GM19193 (cell line): Measurements from ENCODE around the gene NUBP2.

Source experiments
- POLR2A ChIP-seq: IDR thresholded peaks from 4 replicates; pipeline ENCODE4 v1.6.1; 2011; ENCODE audit not compliant: insufficient read depth, insufficient read length; ENCODE audit errors: extremely low read depth

Gene NUBP2

DNA sequence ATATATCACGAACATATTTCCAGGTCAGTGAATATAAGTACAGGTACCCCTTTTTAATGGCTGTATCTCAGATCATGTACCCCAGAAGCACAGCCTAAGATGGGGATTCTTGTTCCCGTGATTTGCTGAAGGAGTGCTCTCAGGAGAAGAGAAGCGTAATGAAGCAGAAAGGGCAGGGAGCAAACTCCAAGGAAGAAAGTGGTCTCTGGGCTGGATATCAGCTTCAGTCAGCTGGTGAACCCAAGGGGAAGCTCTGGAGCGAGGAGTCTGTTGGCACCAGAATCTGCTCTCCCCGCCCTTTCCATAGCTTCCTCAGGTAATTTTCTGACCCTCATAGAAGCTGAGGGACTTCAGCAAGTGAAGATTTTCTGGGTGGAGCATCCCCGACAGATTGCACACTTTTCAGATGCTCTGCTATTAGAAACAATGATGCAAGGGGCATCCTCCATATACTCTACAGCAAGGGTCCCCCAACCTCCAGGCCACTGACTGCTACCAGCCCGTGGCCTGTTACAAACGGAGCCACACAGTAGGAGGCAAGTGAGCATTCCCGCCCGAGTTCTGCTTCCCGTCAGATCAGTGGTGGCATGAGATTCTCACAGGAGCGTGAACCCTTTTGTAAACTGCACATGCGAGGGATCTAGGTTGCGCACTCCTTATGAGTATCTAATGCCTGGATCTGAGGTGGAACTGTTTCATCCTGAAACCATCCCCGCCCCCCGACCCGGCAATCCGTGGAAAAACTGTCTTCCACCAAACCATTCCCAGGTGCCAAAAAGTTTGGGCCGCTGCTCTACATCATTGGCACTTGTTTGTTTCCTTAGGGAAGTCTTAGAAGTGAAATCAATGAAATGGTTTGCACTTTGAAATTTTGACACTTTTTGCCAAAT is 48.7 kb downstream of the NUBP2 start:
- no peak for TF ChIP-seq POLR2A

- TF ChIP-seq POLR2A = no peak
Measured at GRCh38 chr16:1832838-1833454, 50.2 kb downstream of the NUBP2 start.

DNA sequence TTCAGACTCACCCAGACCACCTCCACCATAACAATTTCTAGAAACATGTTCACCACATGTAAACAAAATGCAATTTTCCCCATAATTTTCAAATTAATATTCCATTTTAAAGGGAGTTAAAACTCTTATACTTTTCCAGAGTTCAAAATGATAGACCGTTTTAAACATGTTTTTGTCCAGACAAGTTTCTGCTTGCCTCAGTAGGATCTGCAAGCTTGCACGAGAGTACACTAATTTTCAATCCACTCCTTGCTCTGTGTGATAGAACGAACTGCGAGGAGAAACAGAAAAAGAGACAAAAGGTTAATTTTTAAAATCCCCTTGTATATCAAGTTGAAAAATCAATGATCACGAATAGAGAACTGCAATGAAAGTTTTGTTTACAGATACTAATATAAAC is 51.3 kb downstream of the NUBP2 start:
- no peak for TF ChIP-seq POLR2A
